Activated CD4-positive, alpha-beta T cell treated with anti-CD3 and anti-CD28 coated beads, Interleukin-2, amount 50 U/mL, for 24 hours (primary cell): ENCODE data around the gene ACAN.

Experiments used
- DNase-seq, 2 donors: peaks; one replicate each; pipeline ENCODE4 v3.0.0-alpha.2; 2020; ENCODE audit warnings: low read depth in 1 of 2, low spot score in 1 of 2

The ACAN gene

GRCh38 chr15:88841236-88841635, 38.0 kb downstream of the ACAN start:
- DNase-seq, result no peak

- no peak for DNase-seq
These were observed 38.9 kb downstream of the ACAN start for GRCh38 chr15:88842156-88842555.

- DNase-seq, result no peak
These were observed 40.1 kb downstream of the ACAN start for GRCh38 chr15:88843334-88843733.

DNA sequence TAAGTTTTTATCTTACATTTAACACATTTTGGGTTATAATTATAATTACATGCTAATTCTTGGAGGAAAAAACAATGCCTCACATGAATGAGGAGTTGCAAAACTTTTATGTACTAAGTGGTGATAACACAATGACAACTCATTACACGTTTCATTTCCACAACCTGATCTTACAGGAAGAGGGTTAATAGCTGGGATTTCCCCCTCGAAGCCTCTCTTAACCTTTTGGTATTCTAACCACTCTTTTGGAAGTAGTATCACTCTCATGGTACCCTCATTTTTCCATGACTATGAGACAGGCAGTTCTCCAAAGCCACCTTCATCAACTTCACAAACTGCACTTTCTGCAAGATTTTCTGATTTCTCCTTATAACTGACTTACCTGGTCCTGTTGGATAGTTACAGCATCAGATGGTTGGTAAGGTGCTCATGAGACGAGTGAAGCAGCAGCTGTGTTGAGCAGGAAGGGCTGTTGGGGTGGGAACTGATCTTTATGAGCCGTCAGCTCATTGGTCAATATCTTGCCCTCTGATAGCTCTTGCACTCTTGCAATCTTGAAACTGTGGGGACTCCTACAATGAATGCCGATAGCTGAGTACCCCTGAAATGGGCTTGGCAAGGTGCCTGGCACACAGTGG, 41.6 kb downstream of the ACAN start:
- no peak for DNase-seq

GRCh38 chr15:88845616-88846015, 42.4 kb downstream of the ACAN start:
- no peak for DNase-seq

DNA sequence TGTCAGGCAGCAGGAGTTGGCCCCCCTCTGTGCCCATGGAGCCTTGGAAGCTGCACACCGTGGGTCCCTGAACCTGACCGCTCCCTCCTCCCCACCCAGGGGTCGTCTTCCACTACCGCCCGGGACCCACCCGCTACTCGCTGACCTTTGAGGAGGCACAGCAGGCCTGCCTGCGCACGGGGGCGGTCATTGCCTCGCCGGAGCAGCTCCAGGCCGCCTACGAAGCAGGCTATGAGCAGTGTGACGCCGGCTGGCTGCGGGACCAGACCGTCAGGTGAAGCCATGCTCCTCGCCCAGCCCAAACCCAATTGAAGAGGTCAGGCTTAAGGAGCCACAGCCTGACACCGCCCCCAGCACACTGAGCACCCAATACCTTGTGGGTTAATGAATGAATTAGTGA, 43.9 kb downstream of the ACAN start:
- DNase-seq, result no peak

- DNase-seq, result no peak
These were observed 45.0 kb downstream of the ACAN start for GRCh38 chr15:88848203-88848602.

DNA sequence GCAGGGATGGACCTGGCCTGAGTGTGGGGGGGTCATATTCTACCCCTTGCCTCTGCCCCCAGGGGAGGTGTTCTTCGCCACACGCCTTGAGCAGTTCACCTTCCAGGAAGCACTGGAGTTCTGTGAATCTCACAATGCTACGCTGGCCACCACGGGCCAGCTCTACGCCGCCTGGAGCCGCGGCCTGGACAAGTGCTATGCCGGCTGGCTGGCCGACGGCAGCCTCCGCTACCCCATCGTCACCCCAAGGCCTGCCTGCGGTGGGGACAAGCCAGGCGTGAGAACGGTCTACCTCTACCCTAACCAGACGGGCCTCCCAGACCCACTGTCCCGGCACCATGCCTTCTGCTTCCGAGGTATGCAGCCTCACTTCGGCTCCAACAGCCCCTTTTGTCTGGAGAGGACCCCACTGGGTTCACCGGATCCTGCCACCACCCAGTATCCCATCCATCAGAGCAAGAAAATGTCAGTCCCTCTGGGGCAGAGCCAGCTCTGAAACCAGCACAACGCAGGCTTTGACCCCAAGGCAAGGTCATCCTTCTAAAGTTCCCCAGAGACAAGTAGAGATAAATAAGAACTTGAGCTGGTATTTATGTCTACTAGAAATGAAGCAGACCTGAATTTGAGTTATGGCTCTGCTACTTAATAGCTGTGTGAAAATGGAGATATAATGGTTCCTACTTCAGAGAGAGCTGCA, 46.3 kb downstream of the ACAN start:
- DNase-seq, result no peak

DNA sequence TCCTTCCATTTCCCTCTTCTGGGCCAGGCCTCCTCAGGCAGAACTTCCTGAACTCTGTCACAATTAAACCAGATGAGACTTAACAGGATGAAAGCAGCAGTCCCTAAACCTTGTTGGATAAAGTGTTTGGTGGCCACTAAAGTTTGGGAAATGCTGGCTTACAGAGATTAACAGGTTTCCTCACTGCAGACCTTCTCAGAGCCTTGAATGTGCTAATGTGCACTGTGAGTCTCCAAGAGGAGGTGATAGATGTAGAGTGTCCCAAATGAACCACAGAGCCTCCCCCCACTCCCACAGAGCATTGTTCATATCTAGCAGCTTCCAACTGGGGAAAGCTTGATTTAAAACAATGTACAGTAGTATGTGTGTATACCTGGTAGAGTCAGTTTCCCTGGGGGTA, 49.2 kb downstream of the ACAN start:
- no peak for DNase-seq

DNA sequence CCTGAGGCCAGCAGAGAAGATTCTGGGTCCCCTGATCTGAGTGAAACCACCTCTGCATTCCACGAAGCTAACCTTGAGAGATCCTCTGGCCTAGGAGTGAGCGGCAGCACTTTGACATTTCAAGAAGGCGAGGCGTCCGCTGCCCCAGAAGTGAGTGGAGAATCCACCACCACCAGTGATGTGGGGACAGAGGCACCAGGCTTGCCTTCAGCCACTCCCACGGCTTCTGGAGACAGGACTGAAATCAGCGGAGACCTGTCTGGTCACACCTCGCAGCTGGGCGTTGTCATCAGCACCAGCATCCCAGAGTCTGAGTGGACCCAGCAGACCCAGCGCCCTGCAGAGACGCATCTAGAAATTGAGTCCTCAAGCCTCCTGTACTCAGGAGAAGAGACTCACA, 55.7 kb downstream of the ACAN start:
- DNase-seq, result no peak

GRCh38 chr15:88859550-88859949, 56.3 kb downstream of the ACAN start:
- DNase-seq, result no peak

- DNase-seq, result no peak
These were observed 57.0 kb downstream of the ACAN start for GRCh38 chr15:88860212-88860611.

GRCh38 chr15:88863412-88863811, 60.2 kb downstream of the ACAN start:
- DNase-seq, result no peak

DNA sequence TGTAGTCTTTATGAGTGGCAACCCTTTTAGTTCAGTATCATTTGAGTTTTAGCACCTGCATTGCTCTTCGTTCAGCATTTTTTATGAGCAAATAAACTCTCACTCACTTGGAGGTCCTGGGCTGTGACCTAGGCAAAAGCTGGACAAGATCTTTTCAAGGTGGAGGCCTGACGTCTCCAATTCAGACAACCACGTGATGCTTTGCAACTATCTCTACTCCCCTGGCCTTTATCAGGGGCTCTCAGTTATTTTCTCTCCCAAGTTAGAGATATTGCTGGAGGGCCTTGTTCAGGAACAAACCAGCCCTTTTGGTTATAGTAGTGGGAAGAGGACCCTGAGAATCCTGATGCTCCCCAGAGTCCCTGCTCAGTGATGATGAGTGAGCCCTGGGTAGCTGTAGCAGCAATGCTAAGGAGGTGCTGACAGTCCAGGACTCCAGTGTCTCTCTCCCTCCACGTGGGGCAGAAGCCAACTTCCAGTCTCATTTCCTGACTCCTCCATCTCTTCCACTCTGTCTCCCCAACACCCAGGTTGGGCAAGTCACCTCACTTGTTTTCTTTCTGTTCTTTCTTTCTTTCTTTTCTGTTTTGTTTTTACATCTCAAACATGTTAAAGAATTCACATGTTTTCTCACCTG, 61.7 kb downstream of the ACAN start:
- no peak for DNase-seq

DNA sequence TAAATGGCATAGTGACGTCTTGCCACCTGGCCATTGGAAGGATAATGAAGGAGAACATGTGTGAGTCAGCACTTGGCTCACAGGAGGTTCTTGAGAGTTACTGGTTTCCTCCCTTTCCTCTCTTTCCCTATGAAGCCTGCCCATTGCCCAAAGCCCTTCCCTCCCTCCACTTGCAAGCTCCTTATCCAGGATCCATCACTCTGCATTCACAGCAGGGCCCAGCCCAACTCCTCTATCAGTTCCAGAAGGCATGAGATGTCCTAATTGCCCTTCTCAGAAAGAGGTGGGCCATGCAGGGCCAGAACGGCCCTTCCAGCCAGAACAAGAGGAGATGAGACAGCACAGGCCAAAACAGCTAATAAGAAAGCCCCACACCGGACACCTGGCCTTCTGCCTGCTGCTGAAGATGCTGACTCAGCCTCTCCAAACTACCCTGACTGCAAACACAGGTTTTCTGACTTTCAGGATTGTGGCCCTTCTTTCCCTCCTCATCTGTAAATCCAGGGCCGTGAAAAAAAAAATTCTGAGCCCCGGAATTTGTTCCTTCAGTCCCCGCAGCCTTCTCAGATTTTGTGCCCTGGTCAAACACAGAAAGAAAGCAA, 62.4 kb downstream of the ACAN start:
- no peak for DNase-seq

DNA sequence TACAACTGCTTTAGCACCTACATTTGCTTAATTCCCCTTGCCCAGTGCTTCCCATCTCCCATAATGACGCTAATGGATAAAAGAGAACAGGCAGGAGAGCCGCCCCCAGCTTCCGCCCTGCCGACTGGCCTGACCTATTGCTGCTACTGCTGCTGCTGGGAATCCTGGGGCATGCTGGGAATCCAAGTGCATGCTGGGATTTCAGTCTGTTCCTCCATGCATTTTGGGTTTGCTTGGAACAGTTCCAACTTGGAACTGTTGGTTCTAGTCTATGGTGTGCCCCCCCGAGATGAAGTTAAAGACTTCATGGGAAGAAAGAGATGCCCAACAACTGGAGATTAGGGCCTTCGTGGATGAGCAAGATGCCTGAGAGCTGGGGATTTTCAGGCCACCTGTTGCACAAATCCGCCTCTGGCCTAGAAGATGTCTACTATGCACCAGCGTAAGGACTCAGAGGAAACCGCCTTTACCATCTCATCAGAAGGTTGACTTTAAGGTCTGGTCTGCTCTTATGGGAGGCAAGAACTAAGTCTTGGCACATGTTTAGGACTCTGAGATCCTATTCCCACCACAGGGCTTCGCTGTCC, 63.2 kb downstream of the ACAN start:
- no peak for DNase-seq

DNA sequence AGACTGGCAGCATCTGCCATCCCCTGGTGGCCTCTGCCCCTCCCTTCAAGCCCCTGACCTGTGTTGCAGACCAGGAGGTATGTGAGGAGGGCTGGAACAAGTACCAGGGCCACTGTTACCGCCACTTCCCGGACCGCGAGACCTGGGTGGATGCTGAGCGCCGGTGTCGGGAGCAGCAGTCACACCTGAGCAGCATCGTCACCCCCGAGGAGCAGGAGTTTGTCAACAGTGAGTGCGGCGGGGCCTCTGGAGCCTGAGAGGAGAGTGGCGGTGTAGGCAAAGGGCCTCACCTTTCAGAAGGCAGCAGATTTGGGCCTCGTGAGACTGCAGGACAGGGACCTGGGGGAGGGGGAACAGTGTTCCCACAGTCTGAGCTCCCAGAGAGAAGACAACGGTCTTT, 68.1 kb downstream of the ACAN start:
- DNase-seq, result no peak

- DNase-seq, result no peak
These were observed 68.9 kb downstream of the ACAN start for GRCh38 chr15:88872106-88872505.

DNA sequence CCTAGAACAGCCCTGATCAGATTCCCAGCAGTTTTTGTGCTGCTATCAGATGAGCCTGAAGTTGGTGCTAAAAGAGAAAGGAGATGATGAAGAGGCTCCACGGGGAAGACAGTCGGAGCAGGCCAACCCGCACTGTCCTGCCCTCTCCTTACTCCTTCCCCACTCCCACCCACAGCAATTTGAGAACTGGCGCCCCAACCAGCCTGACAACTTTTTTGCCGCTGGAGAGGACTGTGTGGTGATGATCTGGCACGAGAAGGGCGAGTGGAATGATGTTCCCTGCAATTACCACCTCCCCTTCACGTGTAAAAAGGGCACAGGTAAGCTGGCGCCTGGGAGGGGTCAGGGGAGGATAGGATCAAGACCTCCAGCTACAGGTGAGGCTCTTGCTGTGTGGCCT, 69.5 kb downstream of the ACAN start:
- no peak for DNase-seq

DNA sequence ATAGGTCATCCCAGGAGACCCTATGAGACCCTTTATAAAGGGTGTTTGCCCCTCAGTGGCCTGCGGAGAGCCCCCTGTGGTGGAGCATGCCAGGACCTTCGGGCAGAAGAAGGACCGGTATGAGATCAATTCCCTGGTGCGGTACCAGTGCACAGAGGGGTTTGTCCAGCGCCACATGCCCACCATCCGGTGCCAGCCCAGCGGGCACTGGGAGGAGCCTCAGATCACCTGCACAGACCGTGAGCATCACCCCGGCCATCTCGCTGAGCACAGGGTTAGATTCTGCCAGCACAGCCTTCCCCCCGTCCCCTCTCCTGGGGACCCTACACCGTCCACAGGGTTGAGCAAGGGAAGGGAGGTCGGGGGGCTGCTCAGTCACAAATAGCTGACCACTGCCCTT, 70.5 kb downstream of the ACAN start:
- no peak for DNase-seq

DNA sequence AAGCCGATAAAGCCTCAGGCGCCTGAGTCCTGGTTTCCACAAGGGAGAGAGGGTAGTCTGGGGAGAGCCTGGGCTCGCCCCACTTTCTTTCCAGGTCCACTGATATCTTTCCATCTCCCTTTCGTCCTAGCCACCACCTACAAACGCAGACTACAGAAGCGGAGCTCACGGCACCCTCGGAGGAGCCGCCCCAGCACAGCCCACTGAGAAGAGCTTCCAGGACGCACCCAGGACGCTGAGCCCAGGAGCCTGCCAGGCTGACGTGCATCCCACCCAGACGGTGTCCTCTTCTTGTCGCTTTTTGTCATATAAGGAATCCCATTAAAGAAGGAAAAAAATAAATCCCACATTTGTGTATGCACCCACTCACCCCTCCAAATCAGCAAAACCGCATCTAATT, 71.0 kb downstream of the ACAN start:
- no peak for DNase-seq

DNA sequence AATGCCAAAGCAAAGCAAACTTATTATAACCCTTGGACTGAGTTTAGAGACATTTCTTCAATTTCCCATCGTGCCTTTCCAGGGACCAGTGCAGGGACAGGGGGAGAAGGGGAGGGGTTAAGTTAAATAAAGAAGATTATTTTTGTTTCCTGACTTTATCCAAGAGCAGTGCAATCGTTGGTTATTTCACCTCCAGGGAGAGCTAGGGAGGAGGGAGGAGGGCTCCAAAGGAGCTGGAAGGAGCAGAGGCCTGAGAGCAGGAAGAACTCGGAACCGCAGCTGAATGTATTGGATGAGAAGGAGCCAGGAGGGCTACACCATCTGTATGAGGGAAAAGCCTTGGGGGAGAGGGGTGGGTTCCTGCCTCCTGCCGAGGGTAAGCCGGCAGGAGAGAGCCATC, 71.4 kb downstream of the ACAN start:
- DNase-seq, result no peak
